A549 (cell line): Measurements from ENCODE around the gene KIF1A.

ENCODE experiments used
- CTCF ChIP-seq: fragments of >200 bp; sonication (Bioruptor Twin); formaldehyde crosslinking; IDR thresholded peaks from 3 replicates; pipeline ENCODE4 v1.5.1; 2016
- MAFK ChIP-seq: fragments of 450-650 bp; IDR thresholded peaks from 2 replicates; pipeline ENCODE4 v1.6.1; 2014; ENCODE audit not compliant: partially characterized antibody
- REST ChIP-seq: fragments of 200-600 bp; sonication (generic); IDR thresholded peaks from 2 replicates; pipeline ENCODE4 v1.6.1; 2016; ENCODE audit warnings: antibody characterized with exemption, mild to moderate bottlenecking, moderate library complexity
- USF2 ChIP-seq: fragments of 450-650 bp; IDR thresholded peaks from 2 replicates; pipeline ENCODE4 v1.6.1; 2014; ENCODE audit warnings: antibody characterized with exemption

- TF ChIP-seq CTCF = no peak
- TF ChIP-seq REST = no peak
- TF ChIP-seq MAFK = no peak
- no peak for TF ChIP-seq USF2
Measured at GRCh38 chr2:240730501-240731177, 89.4 kb downstream of the KIF1A start.
